Prostate gland (tissue), 2 donors: ENCODE data around the gene DNAH12.

Experiments used
- POLR2A ChIP-seq: fragments of 450-650 bp; IDR thresholded peaks from one replicate; pipeline ENCODE4 v1.6.1; 2016; ENCODE audit warnings: antibody characterized with exemption, mild to moderate bottlenecking
- TF ChIP-seq, protein P1 (sequence below), 4 experiments: fragments of 200-600 bp in 2 of 4; fragments of 450-650 bp in 2 of 4; sonication (generic) in 2 of 4; IDR thresholded peaks; 1 replicate in 3 of 4; 2 replicates in 1 of 4; pipeline ENCODE4 v1.5.1; 2016 to 2019; ENCODE audit warnings: antibody characterized with exemption in 4 of 4, mild to moderate bottlenecking in 2 of 4, moderate library complexity in 2 of 4

DNA sequence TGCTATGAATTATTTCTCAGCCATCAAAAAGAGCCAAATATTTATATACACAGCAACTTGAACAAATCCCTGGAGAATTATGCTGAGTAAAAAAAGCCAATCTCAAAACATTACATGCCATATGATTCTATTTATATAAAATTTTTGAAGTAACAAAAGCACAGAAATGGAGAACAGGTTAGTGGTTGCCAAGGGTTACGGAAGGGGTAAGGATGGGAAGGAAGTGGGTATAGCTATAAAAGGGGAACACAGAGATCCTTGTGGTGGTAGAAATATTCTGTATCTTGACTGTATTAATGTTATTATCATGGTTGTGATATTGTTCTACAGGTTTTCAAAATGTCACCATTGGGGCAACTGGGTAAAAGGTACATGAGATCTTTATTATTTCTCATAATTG lies 189.4 kb downstream of the DNAH12 start:
- TF ChIP-seq POLR2A: no peak
- TF ChIP-seq, protein P1, sequence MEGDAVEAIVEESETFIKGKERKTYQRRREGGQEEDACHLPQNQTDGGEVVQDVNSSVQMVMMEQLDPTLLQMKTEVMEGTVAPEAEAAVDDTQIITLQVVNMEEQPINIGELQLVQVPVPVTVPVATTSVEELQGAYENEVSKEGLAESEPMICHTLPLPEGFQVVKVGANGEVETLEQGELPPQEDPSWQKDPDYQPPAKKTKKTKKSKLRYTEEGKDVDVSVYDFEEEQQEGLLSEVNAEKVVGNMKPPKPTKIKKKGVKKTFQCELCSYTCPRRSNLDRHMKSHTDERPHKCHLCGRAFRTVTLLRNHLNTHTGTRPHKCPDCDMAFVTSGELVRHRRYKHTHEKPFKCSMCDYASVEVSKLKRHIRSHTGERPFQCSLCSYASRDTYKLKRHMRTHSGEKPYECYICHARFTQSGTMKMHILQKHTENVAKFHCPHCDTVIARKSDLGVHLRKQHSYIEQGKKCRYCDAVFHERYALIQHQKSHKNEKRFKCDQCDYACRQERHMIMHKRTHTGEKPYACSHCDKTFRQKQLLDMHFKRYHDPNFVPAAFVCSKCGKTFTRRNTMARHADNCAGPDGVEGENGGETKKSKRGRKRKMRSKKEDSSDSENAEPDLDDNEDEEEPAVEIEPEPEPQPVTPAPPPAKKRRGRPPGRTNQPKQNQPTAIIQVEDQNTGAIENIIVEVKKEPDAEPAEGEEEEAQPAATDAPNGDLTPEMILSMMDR (IDR thresholded peaks at IDR 0.05): no peak
